Neural cell (in vitro differentiated cells): Measurements from ENCODE around the gene GGA2.

ENCODE experiments used
- EP300 ChIP-seq: fragments of 450-650 bp; conservative IDR thresholded peaks from 2 replicates; pipeline ENCODE4 v1.6.1; 2014; ENCODE audit warnings: antibody characterized with exemption, mild to moderate bottlenecking, moderate library complexity; ENCODE audit not compliant: poor library complexity, severe bottlenecking
- POLR2AphosphoS5 ChIP-seq: IDR thresholded peaks from 2 replicates; pipeline ENCODE4 v1.6.1; 2012
- RAD21 ChIP-seq: fragments of 450-650 bp; conservative IDR thresholded peaks from 2 replicates; pipeline ENCODE4 v1.6.1; 2014; ENCODE audit warnings: antibody characterized with exemption, mild to moderate bottlenecking, moderate library complexity
- REST ChIP-seq: IDR thresholded peaks from 2 replicates; pipeline ENCODE4 v1.6.1; 2012; ENCODE audit warnings: borderline replicate concordance
- TF ChIP-seq, protein P1 (sequence below): fragments of 450-650 bp; IDR thresholded peaks from 2 replicates; pipeline ENCODE4 v1.5.1; 2014; ENCODE audit warnings: antibody characterized with exemption, mild to moderate bottlenecking, moderate library complexity; ENCODE audit not compliant: poor library complexity, severe bottlenecking

GRCh38 chr16:23494188-23494587, 16.1 kb downstream of the GGA2 start:
- TF ChIP-seq, protein P1, sequence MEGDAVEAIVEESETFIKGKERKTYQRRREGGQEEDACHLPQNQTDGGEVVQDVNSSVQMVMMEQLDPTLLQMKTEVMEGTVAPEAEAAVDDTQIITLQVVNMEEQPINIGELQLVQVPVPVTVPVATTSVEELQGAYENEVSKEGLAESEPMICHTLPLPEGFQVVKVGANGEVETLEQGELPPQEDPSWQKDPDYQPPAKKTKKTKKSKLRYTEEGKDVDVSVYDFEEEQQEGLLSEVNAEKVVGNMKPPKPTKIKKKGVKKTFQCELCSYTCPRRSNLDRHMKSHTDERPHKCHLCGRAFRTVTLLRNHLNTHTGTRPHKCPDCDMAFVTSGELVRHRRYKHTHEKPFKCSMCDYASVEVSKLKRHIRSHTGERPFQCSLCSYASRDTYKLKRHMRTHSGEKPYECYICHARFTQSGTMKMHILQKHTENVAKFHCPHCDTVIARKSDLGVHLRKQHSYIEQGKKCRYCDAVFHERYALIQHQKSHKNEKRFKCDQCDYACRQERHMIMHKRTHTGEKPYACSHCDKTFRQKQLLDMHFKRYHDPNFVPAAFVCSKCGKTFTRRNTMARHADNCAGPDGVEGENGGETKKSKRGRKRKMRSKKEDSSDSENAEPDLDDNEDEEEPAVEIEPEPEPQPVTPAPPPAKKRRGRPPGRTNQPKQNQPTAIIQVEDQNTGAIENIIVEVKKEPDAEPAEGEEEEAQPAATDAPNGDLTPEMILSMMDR: no peak
- TF ChIP-seq REST (no peak), POLR2AphosphoS5 (no peak), RAD21 (no peak), EP300 (no peak)
